Erythroblast (primary cell): Measurements from ENCODE around the gene MEGF9.

Source experiments
- GATA1 ChIP-seq: IDR thresholded peaks from 2 replicates; pipeline ENCODE4 v1.6.1; 2011; ENCODE audit warnings: low read depth, mild to moderate bottlenecking, control low read depth, low read length, moderate library complexity
- POLR2A ChIP-seq: IDR thresholded peaks from 2 replicates; pipeline ENCODE4 v1.6.1; 2011; ENCODE audit warnings: mild to moderate bottlenecking, low read length

GRCh38 chr9:120646948-120647347 lies 67.3 kb downstream of the MEGF9 start:
- no peak for TF ChIP-seq GATA1
- no peak for TF ChIP-seq POLR2A
